GM19463 (cell line): Measurements from ENCODE around the gene HOXB9.

ENCODE experiments used
- ATAC-seq: cut with Tn5 transposase; IDR thresholded peaks from one replicate; pipeline ENCODE4 v1.9.1; 2021; ENCODE audit warnings: mild to moderate bottlenecking, moderate library complexity; ENCODE audit not compliant: unreplicated experiment

Gene HOXB9

GRCh38 chr17:48639982-48640857 lies 14.1 kb upstream of the HOXB9 start:
- no peak for ATAC-seq

DNA sequence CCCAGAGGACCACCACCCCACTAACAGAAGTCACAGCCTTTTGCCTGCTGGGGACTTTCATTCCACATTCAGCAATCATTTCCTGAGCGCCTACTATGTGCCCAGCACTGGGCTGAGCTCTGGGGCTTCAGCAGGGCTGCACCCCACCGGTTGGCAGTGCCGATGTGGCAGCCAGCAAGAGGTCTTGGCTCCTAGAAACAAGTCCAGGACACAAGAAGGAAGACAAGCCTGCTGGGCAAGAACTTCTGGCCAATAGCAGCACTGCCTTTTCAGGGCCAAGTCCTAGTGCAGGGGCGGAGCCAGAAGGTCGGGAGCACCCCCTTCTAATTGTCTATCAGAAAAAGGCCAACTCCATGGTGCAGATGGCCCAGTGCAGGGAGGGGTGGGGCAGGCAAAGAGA lies 13.0 kb upstream of the HOXB9 start:
- no peak for ATAC-seq

- no peak for ATAC-seq
Measured at GRCh38 chr17:48637323-48638260, 11.4 kb upstream of the HOXB9 start.

GRCh38 chr17:48636177-48637018 lies 10.2 kb upstream of the HOXB9 start:
- ATAC-seq = peak; percentile 63

DNA sequence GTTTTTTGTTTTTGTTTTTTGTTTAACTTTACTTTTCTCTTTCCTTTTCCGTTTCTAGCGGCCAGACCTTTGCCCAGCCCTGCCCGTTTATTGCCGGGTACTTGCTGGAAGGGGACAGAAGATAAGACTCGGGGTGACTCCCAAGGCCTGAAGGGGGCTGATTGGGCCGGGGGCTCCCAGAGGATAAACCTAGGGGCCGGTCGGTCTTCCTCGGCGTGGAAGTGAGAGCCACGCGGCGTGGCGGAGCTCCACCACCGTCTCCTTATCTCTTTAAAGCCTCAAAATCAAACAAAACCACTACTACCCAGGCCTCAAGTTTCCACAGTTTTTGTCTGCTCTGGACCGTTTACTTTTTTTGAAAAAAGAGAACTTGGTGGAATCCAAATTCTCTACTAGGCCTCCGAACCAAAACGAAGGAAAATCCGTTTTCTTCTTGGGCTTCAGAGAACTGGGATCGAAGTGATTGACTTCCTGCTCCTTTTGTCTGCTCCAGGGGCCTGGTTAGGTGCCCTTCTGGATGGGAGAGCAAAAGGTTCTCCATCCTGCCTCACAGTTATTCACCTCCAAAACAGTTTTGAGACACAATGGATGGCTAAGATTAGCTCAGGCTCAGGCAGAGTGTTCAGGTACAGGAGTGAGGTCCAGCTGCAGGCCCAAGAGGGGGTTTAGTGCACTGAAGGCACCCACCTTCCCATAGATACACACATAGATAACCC lies 8.5 kb upstream of the HOXB9 start:
- no peak for ATAC-seq

DNA sequence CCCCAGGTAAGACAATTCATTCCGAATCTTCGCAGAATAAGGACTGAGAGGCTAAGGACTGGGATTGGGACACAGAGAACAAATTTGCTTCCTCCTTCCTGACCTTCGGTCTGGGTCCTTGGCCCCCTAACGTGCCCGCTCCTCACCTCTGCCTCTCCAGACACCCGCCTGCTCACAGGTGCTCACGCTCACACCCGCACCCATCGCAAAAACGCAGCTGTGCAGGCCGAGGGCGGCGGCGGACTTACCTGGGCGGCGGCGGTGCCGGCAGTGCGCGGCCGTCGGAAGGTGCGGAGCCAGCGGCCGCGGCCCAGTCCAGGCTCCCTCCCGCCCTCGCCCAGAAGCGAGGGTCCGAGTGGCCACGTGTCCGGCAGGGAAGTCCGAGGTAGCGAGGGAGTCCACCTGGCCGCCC lies 7.1 kb upstream of the HOXB9 start:
- ATAC-seq = no peak

DNA sequence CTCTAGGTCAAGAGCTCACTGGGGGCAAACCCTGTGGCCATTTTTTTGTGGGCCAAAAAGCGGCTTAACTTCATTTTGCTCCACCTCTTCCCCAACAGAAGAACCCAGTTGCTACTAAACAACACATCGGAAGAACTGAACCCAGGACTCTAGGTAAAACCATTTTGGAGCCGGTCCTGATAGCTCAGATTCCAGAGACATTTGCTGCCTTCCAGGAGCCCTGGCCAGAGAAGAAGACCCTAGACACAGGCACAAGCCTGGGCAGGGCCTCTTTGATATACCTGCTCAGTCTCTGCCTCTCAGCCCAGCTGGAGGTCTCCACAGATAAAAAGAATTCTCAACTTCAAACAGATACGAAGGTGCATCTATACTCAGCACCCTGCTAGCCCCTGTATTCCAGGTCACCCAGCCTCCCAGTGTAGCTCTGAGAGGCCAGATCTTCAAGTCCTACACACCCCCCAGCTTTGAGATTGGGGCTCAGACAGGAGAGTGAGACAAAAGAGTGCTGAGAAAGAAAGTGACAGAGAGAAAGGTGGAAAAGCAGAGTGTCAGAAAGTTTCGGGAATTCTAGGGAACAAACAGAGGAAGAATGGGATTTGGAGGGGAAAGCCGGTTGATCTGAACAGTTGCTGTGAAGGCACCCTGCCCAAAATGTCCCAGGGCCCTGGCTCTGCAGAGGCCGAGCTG lies 6.6 kb upstream of the HOXB9 start:
- no peak for ATAC-seq

DNA sequence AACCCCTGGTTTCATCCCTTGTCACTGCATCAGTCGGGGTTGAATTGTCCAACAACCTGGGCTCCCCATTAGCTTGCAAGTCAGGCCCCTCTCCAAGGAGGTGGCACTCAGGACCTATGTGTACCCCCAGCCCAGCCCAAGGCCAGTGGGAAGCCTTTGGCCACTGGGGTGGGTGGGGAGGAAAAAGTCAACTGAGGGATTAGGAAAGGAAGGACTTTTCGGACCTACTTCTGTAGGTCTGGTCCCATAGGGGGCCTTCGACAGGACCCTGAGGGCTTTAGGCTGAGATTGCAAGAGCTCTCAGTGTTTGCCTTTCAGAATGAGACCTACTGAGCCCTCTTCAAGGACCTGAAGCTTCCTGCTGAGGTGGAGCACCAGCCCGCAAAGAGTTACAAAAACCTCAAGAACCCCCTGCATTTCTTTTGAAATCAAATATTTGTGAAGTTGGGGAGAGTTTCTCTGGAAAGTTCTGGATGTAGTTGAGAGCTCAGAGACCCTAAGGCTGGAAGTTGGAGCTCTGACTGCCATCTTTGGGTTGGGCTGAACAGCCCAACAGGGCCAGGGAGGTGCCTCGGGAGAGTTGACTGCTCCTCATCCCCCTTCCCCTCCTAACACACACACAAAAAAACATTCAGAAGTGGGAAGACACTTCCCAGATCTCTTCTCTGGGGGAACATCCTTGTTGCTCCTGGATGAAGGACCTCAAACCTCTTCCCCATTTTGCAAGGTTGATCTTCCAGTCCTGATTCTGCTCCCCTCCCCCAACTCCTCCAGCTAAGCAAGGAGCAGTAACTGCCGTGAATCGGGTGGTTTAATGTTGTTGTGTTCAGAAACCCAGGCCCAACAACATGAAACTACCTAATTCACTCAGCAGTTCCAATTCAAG lies 5.8 kb upstream of the HOXB9 start:
- ATAC-seq = peak; percentile 47

GRCh38 chr17:48630925-48631692 lies 5.0 kb upstream of the HOXB9 start:
- ATAC-seq = no peak

DNA sequence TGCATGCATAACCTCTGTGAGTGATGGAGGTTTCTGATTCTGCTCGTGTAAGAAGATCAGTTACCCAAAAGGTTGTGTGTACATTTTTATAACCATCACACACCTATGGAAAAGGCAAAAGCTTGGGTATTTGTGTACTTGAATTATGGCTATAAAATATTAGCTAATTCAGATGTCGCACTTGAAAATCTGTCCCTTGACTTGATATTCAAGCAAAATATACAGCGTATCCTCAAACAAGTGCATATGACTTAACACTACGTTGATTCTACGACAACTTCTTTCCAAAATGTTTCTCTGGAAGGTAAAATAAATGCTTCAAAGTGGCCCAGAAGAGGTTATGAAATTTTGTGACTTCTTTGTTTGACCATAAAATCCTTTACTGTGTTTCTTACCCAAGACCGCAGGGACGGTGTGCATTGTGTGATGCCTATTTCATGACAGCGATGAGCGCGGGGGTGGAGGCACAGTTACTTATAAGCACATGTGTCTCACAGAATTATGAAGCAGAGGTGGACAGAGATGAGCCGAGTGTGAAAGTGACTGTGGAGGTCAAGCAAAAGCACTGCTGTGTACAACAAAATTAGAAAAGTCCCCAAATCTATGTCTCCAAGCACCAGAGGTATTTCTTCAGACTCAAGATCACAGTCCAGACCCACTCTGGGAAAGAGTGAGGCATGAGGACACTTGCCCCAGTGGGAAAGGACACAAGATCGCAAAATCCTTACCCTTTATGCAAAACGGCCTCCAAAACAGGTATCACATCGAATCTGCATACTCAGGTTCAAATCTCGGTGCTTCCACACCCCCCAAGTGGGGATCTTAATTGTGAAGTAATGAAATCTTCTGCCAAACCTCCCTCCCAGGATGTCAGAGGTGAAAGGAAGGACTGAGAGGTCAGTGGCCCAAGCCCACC lies 4.1 kb upstream of the HOXB9 start:
- no peak for ATAC-seq

GRCh38 chr17:48629411-48629759 lies 3.2 kb upstream of the HOXB9 start:
- ATAC-seq = no peak

- ATAC-seq = no peak
Measured at GRCh38 chr17:48628649-48629410, 2.7 kb upstream of the HOXB9 start.

DNA sequence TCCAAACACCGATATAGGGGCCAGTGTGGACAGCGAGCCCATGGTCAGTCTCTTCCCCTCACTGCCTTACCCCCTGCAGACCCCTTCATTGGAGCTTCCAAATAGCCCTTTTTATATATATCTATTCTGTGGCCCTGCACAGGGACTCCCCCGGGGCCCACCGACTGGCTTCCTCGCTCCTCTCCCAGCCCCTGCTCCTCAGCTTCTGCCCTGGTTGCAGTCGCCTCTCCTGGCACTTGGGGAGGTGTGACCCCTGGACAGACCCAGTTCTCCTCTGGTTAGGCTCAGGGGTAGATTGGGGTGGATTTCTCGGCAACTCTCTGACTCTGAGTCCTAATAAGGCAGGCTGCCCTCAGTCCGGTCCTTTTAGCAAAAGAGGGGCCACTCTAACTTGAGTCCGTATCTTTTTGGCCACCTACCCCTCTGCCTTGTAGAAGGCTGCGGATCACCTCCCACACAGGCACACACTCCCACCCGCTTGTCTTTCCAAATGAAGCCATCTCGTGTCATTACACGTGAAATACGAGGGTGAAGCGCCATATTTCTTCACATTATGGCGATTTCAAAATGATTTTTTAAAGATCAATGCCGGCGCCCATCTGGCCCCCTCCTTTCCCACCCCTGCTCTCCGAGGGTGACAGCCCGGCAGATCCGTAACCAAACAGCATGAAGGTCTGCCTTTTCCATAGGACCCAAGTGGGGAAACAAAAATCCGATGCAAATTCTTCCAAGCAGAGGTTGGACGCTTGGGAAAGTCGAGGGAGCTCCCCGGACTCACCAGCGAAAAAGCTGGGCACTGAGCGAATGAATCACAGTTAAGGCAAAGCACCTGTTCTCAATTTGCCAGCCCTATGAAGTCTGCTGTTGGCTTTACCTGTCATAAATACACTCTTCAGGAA lies 1.7 kb upstream of the HOXB9 start:
- no peak for ATAC-seq

- no peak for ATAC-seq
Measured at GRCh38 chr17:48627118-48627597, 1.0 kb upstream of the HOXB9 start.
